Measurements from ENCODE around the gene SUSD1.
"Not testable (repeated sequence)": the region's sequence is repeated elsewhere in the genome, so short reads cannot be mapped to it uniquely, and the experiment has no call there.

The SUSD1 gene

DNA sequence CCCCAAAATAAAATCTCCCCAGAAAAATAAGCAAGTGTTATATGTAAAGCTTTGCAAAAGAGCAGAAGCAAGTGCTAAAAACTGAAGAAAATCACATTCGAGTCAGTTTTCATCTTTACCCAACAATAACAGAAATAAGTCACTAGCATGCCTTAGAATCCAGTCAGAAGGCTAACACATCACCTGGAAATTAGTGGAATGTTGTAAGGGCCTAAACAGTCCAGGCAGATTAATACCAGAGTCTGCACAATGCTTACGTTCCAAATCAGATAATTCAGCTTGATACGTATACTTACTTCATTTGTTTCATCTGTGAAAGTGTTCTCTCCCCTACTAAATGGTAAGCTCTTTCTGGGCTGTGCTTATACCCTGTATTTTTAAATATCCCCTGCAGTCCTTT lies 42.7 kb downstream of the SUSD1 start:
- TF ChIP-seq, protein P1, sequence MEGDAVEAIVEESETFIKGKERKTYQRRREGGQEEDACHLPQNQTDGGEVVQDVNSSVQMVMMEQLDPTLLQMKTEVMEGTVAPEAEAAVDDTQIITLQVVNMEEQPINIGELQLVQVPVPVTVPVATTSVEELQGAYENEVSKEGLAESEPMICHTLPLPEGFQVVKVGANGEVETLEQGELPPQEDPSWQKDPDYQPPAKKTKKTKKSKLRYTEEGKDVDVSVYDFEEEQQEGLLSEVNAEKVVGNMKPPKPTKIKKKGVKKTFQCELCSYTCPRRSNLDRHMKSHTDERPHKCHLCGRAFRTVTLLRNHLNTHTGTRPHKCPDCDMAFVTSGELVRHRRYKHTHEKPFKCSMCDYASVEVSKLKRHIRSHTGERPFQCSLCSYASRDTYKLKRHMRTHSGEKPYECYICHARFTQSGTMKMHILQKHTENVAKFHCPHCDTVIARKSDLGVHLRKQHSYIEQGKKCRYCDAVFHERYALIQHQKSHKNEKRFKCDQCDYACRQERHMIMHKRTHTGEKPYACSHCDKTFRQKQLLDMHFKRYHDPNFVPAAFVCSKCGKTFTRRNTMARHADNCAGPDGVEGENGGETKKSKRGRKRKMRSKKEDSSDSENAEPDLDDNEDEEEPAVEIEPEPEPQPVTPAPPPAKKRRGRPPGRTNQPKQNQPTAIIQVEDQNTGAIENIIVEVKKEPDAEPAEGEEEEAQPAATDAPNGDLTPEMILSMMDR (IDR thresholded peaks at IDR 0.05; ENCODE audit: borderline replicate concordance, insufficient read depth, low read depth, low read length): no peak

DNA sequence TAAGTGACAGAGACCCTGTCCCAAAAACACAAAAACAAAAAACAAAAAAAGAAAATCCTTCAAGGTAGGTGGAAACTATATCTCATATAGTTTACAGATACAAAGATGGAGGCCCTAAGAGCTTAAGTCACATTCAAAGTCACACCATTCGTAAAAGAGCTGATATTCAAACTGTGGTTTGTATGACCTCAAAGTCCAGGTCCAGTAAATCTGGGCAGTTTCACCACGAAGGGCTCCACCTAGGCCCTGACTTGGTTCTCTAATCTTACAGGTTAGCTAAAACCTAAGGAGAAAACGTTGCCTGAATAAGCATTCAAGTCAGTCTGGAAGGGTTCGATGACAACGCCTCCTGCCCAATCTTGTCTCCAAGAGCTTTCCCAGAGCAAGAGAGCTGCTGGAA lies 44.1 kb downstream of the SUSD1 start:
- no peak overlapping the region for H3K4me3 ChIP-seq (ENCODE audit: low read depth, low read length)
- TF ChIP-seq, protein P1 (IDR thresholded peaks at IDR 0.05; ENCODE audit: borderline replicate concordance, insufficient read depth, low read depth, low read length): no peak

More for the DNA sequence above, 42.7 kb downstream of the SUSD1 start:
- H3K4me3 ChIP-seq (ENCODE audit: low read depth, low read length): no peak overlapping the region

DNA sequence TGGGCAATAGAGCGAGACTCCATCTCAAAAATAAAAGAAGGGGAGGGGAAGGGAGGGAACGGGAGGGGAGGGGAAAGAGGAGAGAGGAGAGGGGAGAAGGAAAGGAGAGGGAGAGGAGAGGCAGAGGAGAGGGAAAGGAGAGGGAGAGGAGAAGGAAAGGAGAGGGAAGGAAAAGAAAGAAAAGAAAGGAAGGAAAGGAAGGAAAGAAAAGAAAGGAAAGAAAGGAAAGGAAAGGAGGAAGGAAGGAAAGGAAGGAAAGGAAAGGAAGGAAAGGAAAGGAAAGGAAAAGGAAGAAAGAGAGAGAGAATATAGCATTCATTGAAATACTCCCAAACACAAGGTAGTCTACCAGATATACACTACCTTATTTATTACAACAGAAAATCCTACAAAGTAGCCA lies 44.8 kb downstream of the SUSD1 start:
- TF ChIP-seq, protein P1 (IDR thresholded peaks at IDR 0.05; ENCODE audit: borderline replicate concordance, insufficient read depth, low read depth, low read length): no peak
- no peak overlapping the region for H3K4me3 ChIP-seq (ENCODE audit: low read depth, low read length)

DNA sequence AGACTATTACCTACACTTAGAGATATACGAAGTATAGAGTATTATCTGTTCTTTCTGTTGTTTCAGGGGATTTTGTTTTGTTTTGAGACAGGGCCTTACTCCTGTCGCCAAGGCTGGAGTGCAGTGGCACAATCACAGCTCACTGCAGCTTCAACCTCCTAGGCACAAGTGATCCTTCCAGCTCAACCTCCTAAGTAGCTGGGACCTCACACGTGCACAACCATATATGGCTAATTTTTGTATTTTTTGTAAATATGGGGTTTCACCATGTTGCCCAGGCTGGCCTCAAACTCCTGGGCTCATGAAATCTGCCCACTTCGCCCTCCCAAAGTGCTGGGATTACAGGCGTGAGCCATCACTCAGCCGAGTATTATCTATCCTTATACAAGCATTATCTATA lies 45.9 kb downstream of the SUSD1 start:
- H3K4me3 ChIP-seq (ENCODE audit: low read depth, low read length): no peak overlapping the region
- TF ChIP-seq, protein P1 (IDR thresholded peaks at IDR 0.05; ENCODE audit: borderline replicate concordance, insufficient read depth, low read depth, low read length): no peak

DNA sequence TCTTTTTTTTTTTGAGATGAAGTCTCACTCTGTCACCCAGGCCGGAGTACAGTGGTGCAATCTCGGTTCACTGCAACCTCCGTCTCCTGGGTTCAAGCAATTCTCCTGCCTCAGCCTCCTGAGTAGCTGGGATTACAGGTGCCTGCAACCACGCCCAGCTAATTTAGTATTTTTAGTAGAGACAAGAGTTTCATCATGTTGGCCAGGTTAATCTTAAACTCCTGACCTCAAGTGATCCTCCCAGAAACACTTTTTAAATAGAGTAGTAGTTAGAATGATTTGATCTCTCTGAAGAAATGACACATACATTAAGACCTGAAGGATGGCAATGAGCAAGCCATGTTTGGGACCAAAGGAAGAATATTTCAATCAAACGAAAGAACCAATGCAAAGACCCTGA lies 46.7 kb downstream of the SUSD1 start:
- not testable (repeated sequence) for H3K4me3 ChIP-seq (ENCODE audit: low read depth, low read length)

DNA sequence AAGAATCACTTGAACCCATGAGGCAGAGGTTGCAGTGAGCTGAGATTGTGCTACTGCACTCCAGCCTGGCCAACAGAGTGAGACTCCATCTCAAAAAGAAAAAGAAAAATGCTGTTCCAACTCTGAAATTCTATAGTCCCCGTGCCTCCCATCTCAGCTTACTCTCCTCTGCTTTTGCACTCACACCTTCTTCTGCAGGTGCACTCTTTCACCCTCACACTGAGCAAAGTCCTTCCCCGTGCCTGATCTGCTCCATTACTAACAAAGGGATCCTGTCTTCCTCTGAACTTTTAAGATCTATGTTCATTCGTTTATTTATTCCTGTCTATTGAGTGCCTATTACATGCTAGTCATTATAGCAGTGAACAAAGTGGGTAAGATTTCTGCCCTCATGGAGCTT lies 47.8 kb downstream of the SUSD1 start:
- TF ChIP-seq, protein P1 (IDR thresholded peaks at IDR 0.05; ENCODE audit: borderline replicate concordance, insufficient read depth, low read depth, low read length): no peak
- H3K4me3 ChIP-seq (ENCODE audit: low read depth, low read length): no peak overlapping the region

DNA sequence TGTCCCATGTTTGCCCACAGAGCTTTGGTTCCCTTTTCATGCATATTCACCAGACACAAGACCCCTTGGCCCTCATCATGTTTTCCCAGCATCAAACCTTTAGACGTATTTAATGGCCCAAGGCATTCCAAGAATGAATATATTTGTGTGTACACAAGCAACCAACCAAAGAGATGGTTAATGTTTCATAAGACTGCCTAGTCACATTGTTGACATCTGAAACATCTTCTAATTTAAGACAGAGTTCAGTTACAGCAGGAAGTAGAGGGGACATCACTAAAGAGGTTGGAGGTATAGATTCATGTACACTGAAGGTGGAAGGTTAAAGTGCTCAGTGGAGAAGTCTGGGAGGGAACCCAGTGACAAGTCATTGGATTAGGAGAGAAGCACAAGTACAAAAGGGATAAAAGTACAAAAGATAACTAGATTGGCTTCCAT lies 49.1 kb downstream of the SUSD1 start:
- no peak overlapping the region for H3K4me3 ChIP-seq (ENCODE audit: low read depth, low read length)
- TF ChIP-seq, protein P1 (IDR thresholded peaks at IDR 0.05; ENCODE audit: borderline replicate concordance, insufficient read depth, low read depth, low read length): no peak

DNA sequence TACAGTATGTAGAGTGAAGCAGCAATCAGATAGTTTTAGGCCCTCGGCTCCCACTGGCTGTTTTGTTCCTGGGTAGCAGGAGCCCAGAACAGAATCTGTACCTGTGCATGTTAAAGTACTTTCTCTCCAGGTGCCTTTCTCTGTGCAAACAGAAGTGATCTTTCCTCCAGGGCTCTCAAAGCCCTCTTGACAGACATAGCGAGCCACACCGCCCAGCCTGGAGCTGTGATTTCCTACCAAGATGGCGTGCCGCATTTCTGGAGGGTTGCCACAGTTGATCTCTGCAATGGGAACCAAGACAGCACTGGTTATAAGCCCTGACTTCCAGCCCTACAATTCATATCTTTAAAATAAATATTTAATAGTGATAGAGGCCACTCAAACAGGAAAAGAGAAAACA lies 50.9 kb downstream of the SUSD1 start:
- TF ChIP-seq, protein P1 (IDR thresholded peaks at IDR 0.05; ENCODE audit: borderline replicate concordance, insufficient read depth, low read depth, low read length): no peak
- H3K4me3 ChIP-seq (ENCODE audit: low read depth, low read length): no peak overlapping the region
